Muscle layer of duodenum (tissue), 2 donors: ENCODE data around the gene FCHSD2.
A peak's percentile ranks its signal among the peaks of the same experiment; 100 is the strongest.
"Not testable (repeated sequence)": the region's sequence is repeated elsewhere in the genome, so short reads cannot be mapped to it uniquely, and the experiment has no call there.

Experiments used
- H3K27ac ChIP-seq: one replicate; pipeline ENCODE4 v1.7.0; 2013; ENCODE audit warnings: mild to moderate bottlenecking, low read length
- H3K27me3 ChIP-seq: one replicate; pipeline ENCODE4 v1.7.0; 2013; ENCODE audit warnings: low read depth, mild to moderate bottlenecking, control low read depth, low read length
- H3K36me3 ChIP-seq, 2 donors: one replicate each; pipeline ENCODE4 v1.7.0; 2013; ENCODE audit warnings: low read length in 2 of 2, control low read depth in 1 of 2, mild to moderate bottlenecking in 1 of 2; ENCODE audit not compliant: insufficient read depth in 2 of 2, control insufficient read depth in 1 of 2
- H3K4me1 ChIP-seq, 2 donors: one replicate each; pipeline ENCODE4 v1.7.0; 2013; ENCODE audit warnings: low read length in 2 of 2, mild to moderate bottlenecking in 2 of 2, control low read depth in 1 of 2, moderate library complexity in 1 of 2; ENCODE audit not compliant: insufficient read depth in 2 of 2, control insufficient read depth in 1 of 2
- H3K4me3 ChIP-seq, 2 donors: one replicate each; pipeline ENCODE4 v1.7.0; 2013; ENCODE audit warnings: low read length in 2 of 2, low read depth in 1 of 2, mild to moderate bottlenecking in 1 of 2
- H3K9me3 ChIP-seq, 2 donors: one replicate each; pipeline ENCODE4 v1.7.0; 2013; ENCODE audit warnings: low read length in 2 of 2, control low read depth in 1 of 2, mild to moderate bottlenecking in 1 of 2; ENCODE audit not compliant: control insufficient read depth in 1 of 2
- donor health status: healthy.

FCHSD2 gene

DNA sequence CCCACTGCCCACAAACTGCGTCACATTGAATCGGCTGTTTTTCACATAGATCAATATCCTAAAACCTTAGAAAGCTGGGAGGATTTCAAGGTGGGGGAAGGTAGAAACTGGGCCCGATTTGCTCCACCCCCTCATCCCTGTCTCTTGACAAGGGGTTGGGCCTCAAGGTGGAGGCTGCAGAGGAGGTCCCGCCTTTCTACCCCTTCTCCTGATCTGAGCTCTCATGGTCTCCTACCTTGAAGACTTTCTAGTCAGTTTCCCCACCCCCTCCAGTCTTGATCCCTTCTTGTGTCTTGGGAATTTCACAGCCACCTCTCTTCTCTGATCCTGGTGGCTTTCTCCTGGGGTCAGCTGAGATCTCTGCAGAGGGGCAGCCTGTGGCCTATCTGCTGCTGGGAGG, 343.8 kb downstream of the FCHSD2 start:
- H3K9me3 ChIP-seq: no peaks in the 10 kb centered on the region
- peaks cover 0 to 8% of the 10 kb centered on the region in 2 donors for H3K4me1 ChIP-seq
- H3K4me3 ChIP-seq: no peak overlapping the region
- H3K27me3 ChIP-seq: no peaks in the 10 kb centered on the region
- H3K36me3 ChIP-seq: no peaks in the 10 kb centered on the region
- H3K27ac ChIP-seq: no peak overlapping the region

DNA sequence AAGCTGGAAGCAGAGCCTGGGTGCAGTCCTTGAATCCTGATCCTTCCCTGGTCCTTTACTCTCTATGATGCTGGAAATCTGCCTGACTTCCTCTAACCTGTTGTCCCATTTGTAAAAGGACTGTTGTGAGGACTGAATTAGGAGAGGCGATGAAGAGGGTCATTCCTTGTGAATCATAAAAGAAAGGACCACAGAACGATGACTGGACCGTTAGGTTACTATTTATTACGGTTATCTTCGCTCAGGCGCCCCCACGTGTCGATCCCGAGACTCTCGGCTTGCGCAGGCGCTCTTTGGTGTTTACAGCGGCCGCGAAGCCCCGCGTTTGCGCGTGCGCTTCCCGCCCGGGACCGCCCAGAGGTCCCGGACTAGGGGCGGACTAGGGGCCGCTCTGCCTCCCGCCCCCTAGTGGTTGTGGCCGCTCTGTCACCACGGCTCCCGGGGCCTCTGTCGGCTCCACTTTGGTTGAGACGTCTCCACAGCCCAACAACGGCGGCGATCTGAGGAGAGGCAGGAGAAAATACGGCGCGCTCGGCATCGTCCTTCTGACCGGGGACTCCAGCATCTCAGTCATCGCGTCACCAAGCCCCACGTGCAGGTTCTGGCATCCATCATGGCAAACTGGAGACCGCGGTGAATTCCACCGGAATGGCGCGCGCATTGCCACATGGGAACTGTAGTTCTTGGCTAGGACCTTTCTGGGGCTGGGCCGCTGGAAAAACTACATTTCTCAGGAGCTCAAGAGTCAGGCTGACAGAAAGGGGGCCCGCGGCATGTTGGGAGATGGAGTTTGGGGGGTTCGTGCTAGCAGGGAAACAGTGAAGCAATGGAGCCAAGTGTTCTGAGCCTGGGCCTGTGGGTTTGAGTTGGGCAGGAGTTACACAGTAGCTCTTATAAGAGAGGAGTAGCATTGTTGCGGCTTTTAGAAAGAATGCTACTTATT, 348.4 kb downstream of the FCHSD2 start, which contains the start of gene STARD10:
STARD10 (minus strand) TSS at position 623 of the 943 bp plus-strand sequence. CDS start 12,866 bp downstream, outside the sequence.
- Histone ChIP-seq H3K4me3 (peak within 1 kb of the TSS; percentile 68 to 76), H3K9me3 (no peaks in the 10 kb centered on the region)

GRCh38 chr11:72793076-72793424, 349.1 kb downstream of the FCHSD2 start:
- no peaks in the 10 kb centered on the region for H3K27me3 ChIP-seq
- no peaks in the 10 kb centered on the region for H3K9me3 ChIP-seq
- peaks cover 0 to 14% of the 10 kb centered on the region in 2 donors for H3K4me1 ChIP-seq
- no peaks in the 10 kb centered on the region for H3K36me3 ChIP-seq
- H3K4me3 ChIP-seq: peak overlapping the region; percentile 28 to 68
- H3K27ac ChIP-seq: peak overlapping the region; percentile 32

More for the DNA sequence above, 348.4 kb downstream of the FCHSD2 start, which contains the start of gene STARD10:
- no peaks in the 10 kb centered on the region for H3K36me3 ChIP-seq
- H3K27ac ChIP-seq: peak within 1 kb of the TSS; percentile 63
- no peaks in the 10 kb centered on the region for H3K27me3 ChIP-seq
- peaks cover 0 to 14% of the 10 kb centered on the region in 2 donors for H3K4me1 ChIP-seq

GRCh38 chr11:72792437-72793021, 349.6 kb downstream of the FCHSD2 start:
- Histone ChIP-seq H3K4me3 (no peak overlapping the region), H3K4me1 (peaks cover 0 to 14% of the 10 kb centered on the region in 2 donors)

GRCh38 chr11:72791228-72791627, 350.9 kb downstream of the FCHSD2 start:
- not testable (repeated sequence) for H3K27ac ChIP-seq
- H3K4me1 ChIP-seq: peaks cover 0 to 14% of the 10 kb centered on the region in 2 donors

More at GRCh38 chr11:72792437-72793021, 349.6 kb downstream of the FCHSD2 start:
- no peaks in the 10 kb centered on the region for H3K27me3 ChIP-seq
- H3K27ac ChIP-seq: no peak overlapping the region
- no peaks in the 10 kb centered on the region for H3K9me3 ChIP-seq
- no peaks in the 10 kb centered on the region for H3K36me3 ChIP-seq

GRCh38 chr11:72789493-72790131, 352.5 kb downstream of the FCHSD2 start:
- H3K27ac ChIP-seq: no peak overlapping the region
- no peaks in the 10 kb centered on the region for H3K27me3 ChIP-seq
- no peaks in the 10 kb centered on the region for H3K9me3 ChIP-seq
- no peak overlapping the region for H3K4me3 ChIP-seq
- H3K36me3 ChIP-seq: no peaks in the 10 kb centered on the region
- H3K4me1 ChIP-seq: peaks cover 0 to 13% of the 10 kb centered on the region in 2 donors

More at GRCh38 chr11:72791228-72791627, 350.9 kb downstream of the FCHSD2 start:
- H3K4me3 ChIP-seq, H3K36me3 ChIP-seq, H3K9me3 ChIP-seq, H3K27me3 ChIP-seq: not testable (repeated sequence)

GRCh38 chr11:72788241-72788640, 353.9 kb downstream of the FCHSD2 start:
- H3K27me3 ChIP-seq: no peaks in the 10 kb centered on the region
- H3K4me1 ChIP-seq: peaks cover 0 to 5% of the 10 kb centered on the region in 2 donors
- H3K36me3 ChIP-seq: no peaks in the 10 kb centered on the region
- H3K27ac ChIP-seq: peak overlapping the region; percentile 40
- no peaks in the 10 kb centered on the region for H3K9me3 ChIP-seq
- no peak overlapping the region for H3K4me3 ChIP-seq

DNA sequence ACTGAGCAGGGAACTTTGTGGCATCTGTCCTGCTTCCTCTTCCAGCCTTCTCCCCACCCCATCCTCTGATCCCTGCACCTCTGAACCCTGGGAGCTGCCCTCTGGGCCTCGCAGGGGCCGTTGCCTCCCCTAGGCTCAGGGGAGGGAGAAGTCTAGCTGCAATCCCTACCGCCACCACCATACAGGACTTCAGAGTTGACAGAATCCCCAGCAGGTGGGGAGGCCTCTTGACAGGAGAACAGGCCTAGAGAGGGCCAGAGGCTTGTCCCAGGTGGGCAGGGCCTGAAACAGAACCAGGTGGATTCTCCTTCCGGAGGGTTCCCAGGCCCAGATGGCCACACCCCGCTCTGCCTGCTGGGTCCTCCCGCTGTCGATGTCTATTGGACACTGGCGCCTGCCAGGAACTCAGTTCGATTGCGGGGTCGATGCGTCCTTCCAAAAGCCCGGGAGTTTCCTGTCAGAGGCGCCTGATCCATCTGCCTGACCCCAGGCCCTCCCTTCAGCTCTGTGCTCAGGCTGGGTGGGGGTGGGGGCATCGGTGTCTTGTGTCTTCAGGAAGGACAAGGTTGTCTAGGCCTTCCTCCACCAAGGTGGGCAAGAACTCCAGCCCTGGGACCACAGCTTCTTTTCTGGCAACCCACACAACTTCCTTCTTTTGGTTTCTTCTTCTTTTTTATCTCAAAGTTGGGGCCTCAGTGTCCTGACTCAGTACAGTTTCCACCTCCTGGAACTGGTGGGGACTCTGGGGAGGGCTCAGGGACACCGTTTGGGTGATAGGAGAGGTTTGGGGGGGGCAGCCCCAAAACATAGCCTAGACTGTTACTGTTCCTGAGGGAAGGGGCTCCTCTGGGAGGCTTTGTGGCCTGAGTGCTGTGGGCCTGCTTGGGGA, 354.7 kb downstream of the FCHSD2 start:
- Histone ChIP-seq H3K4me3 (no peak overlapping the region), H3K9me3 (no peaks in the 10 kb centered on the region), H3K36me3 (no peaks in the 10 kb centered on the region), H3K4me1 (no peaks in the 10 kb centered on the region), H3K27me3 (no peaks in the 10 kb centered on the region), H3K27ac (peak overlapping the region; percentile 40)
